ENCODE measurements around the gene RABGEF1. TPM values are rescaled to one million over a fixed set of nuclear protein-coding genes. Genes with fewer than 3 reads are reported as not detected.

The RABGEF1 gene
- total and polyA plus RNA-seq, 2 experiments from 2014 or later: 14.7 to 17.5 TPM

- ATAC-seq (no peak), DNase-seq (ENCODE audit: low spot score) (no peak)
- Histone ChIP-seq H3F3A (replicated peaks; ENCODE audit: low read depth) (0 out of 2 replicates have a peak, but pooled peaks cover 2% of the 10 kb centered on the region), H3K36me3 (ENCODE audit: insufficient read depth) (no peaks in the 10 kb centered on the region; the same call in 1 of the 2 replicates), H4K20me1 (replicated peaks; ENCODE audit: insufficient read depth) (0 out of 2 replicates have a peak, but pooled peaks cover 12% of the 10 kb centered on the region), H3K4me1 (ENCODE audit: insufficient read depth) (no peaks in the 10 kb centered on the region), H2AFZ (no peak overlapping the region), H3K79me2 (replicated peaks; ENCODE audit: insufficient read depth) (no peaks in the 10 kb centered on the region), H3K4me2 (no peak overlapping the region), H3K27ac (ENCODE audit: low read depth) (no peak overlapping the region), H3K27me3 (ENCODE audit: insufficient read depth) (no peaks in the 10 kb centered on the region), H3K4me3 (no peak overlapping the region), H3K9me2 (ENCODE audit: insufficient read depth) (no peaks in the 10 kb centered on the region)
- Mint-ChIP-seq H3K36me3 (ENCODE audit: low read depth) (peaks cover 39% of the 10 kb centered on the region), H3K4me3 (no peak overlapping the region), H3K27ac (no peak overlapping the region), H3K4me1 (no peaks in the 10 kb centered on the region), H3K27me3 (ENCODE audit: insufficient read depth, low read depth, poor library complexity) (peaks cover 2% of the 10 kb centered on the region), H3K9me3 (no peaks in the 10 kb centered on the region)
- TF ChIP-seq ZNF462 (CRISPR knock-in tag; IDR thresholded peaks at IDR 0.05) (no peak), ZNF114 (CRISPR knock-in tag; IDR thresholded peaks at IDR 0.05) (no peak)
Observed at GRCh38 chr7:66776800-66777442, 36.4 kb downstream of the RABGEF1 start.

GRCh38 chr7:66778201-66778600 is 37.7 kb downstream of the RABGEF1 start:
- Mint-ChIP-seq H3K9me3 (no peaks in the 10 kb centered on the region), H3K27me3 (ENCODE audit: insufficient read depth, low read depth, poor library complexity) (peaks cover 2% of the 10 kb centered on the region), H3K27ac (no peak overlapping the region), H3K36me3 (ENCODE audit: low read depth) (peaks cover 43% of the 10 kb centered on the region), H3K4me3 (no peak overlapping the region), H3K4me1 (no peaks in the 10 kb centered on the region)
- H3K4me3 ChIP-seq: no peak overlapping the region
- H4K20me1 ChIP-seq (replicated peaks; ENCODE audit: insufficient read depth): 0 out of 2 replicates have a peak, but pooled peaks cover 10% of the 10 kb centered on the region
- H3K27me3 ChIP-seq (ENCODE audit: insufficient read depth): no peaks in the 10 kb centered on the region
- H3K79me2 ChIP-seq (replicated peaks; ENCODE audit: insufficient read depth): no peaks in the 10 kb centered on the region
- H3K9me2 ChIP-seq (ENCODE audit: insufficient read depth): no peaks in the 10 kb centered on the region
- no peak for TF ChIP-seq CREB1 (CRISPR knock-in tag; IDR thresholded peaks at IDR 0.05; ENCODE audit: low read depth)
- no peak for TF ChIP-seq ZNF331 (CRISPR knock-in tag; IDR thresholded peaks at IDR 0.05; ENCODE audit: low read depth)
- no peak for TF ChIP-seq POLR2AphosphoS5 (IDR thresholded peaks at IDR 0.05; ENCODE audit: low read depth)
- TF ChIP-seq NANOG (IDR thresholded peaks at IDR 0.05; ENCODE audit: borderline replicate concordance): no peak
- TF ChIP-seq ETS1 (IDR thresholded peaks at IDR 0.05): no peak
- H3F3A ChIP-seq (replicated peaks; ENCODE audit: low read depth): 0 out of 2 replicates have a peak, but pooled peaks cover 2% of the 10 kb centered on the region
- ATAC-seq: no peak
- no peak overlapping the region for H3K4me2 ChIP-seq
- DNase-seq (ENCODE audit: low spot score): no peak
- no peak overlapping the region for H2AFZ ChIP-seq
- no peaks in the 10 kb centered on the region for H3K4me1 ChIP-seq (ENCODE audit: insufficient read depth)
- H3K36me3 ChIP-seq (ENCODE audit: insufficient read depth): no peaks in the 10 kb centered on the region; the same call in 1 of the 2 replicates
- H3K27ac ChIP-seq (ENCODE audit: low read depth): no peak overlapping the region; the same call in 1 of the 2 replicates
